ENCODE results near the gene ANKRD29. TPM values are rescaled to one million over a fixed set of nuclear protein-coding genes. Genes with fewer than 3 reads are reported as not detected.
A peak's percentile ranks its signal among the peaks of the same experiment; 100 is the strongest.

Gene ANKRD29
- total RNA-seq, 1 donor from 2014 or later, result 0.65 TPM

- Histone ChIP-seq H3K36me3 (no peaks in the 10 kb centered on the region), H4K20me1 (ENCODE audit: low read depth) (no peaks in the 10 kb centered on the region), H3K4me2 (no peak overlapping the region), H3K4me3 (no peak overlapping the region), H2AFZ (replicated peaks) (no peak overlapping the region), H3K9me3 (ENCODE audit: low read depth) (no peaks in the 10 kb centered on the region), H3K27ac (no peak overlapping the region), H3K4me1 (no peaks in the 10 kb centered on the region), H3K27me3 (no peaks in the 10 kb centered on the region), H3F3A (ENCODE audit: low read depth) (no peaks in the 10 kb centered on the region), H3K9ac (no peak overlapping the region), H3K79me2 (ENCODE audit: low read depth) (no peaks in the 10 kb centered on the region)
- DNase-seq (ENCODE audit: low spot score), result no peak
- peaks cover 2% of the 10 kb centered on the region for H3K27me3 Mint-ChIP-seq (ENCODE audit: insufficient read depth, low read depth)
- no peak overlapping the region for H3K27ac Mint-ChIP-seq
- H3K36me3 Mint-ChIP-seq, result no peaks in the 10 kb centered on the region
- H3K9me3 Mint-ChIP-seq, result no peaks in the 10 kb centered on the region
- H3K4me3 Mint-ChIP-seq, result no peak overlapping the region
- TF ChIP-seq CTCF (IDR thresholded peaks at IDR 0.05) (no peak), EZH2phosphoT487 (IDR thresholded peaks at IDR 0.05) (no peak), EZH2 (IDR thresholded peaks at IDR 0.05) (no peak)
- H3K4me1 Mint-ChIP-seq, result no peaks in the 10 kb centered on the region
Measured at GRCh38 chr18:23703987-23704384, 41.3 kb upstream of the ANKRD29 start.

- no peaks in the 10 kb centered on the region for H3K4me1 ChIP-seq
- H3K27me3 Mint-ChIP-seq (ENCODE audit: insufficient read depth, low read depth), result peaks cover 2% of the 10 kb centered on the region
- DNase-seq (ENCODE audit: low spot score), result peak; percentile 49
- TF ChIP-seq CTCF (IDR thresholded peaks at IDR 0.05), result peak; percentile 56
- TF ChIP-seq EZH2phosphoT487 (IDR thresholded peaks at IDR 0.05), result no peak
- H3K27ac ChIP-seq, result no peak overlapping the region
- no peaks in the 10 kb centered on the region for H3K36me3 ChIP-seq
- no peaks in the 10 kb centered on the region for H3K9me3 Mint-ChIP-seq
- no peaks in the 10 kb centered on the region for H4K20me1 ChIP-seq (ENCODE audit: low read depth)
- no peak overlapping the region for H3K4me3 Mint-ChIP-seq
- no peak overlapping the region for H3K9ac ChIP-seq
- no peak overlapping the region for H2AFZ ChIP-seq (replicated peaks)
- no peak overlapping the region for H3K4me3 ChIP-seq
- no peaks in the 10 kb centered on the region for H3K9me3 ChIP-seq (ENCODE audit: low read depth)
- no peaks in the 10 kb centered on the region for H3F3A ChIP-seq (ENCODE audit: low read depth)
- H3K4me2 ChIP-seq, result no peak overlapping the region
- no peaks in the 10 kb centered on the region for H3K27me3 ChIP-seq
- H3K4me1 Mint-ChIP-seq, result no peaks in the 10 kb centered on the region
- no peak overlapping the region for H3K27ac Mint-ChIP-seq
- no peaks in the 10 kb centered on the region for H3K36me3 Mint-ChIP-seq
- H3K79me2 ChIP-seq (ENCODE audit: low read depth), result no peaks in the 10 kb centered on the region
Measured at GRCh38 chr18:23703057-23703986, 40.6 kb upstream of the ANKRD29 start.

GRCh38 chr18:23702606-23703005 is 39.9 kb upstream of the ANKRD29 start:
- no peak overlapping the region for H2AFZ ChIP-seq (replicated peaks)
- no peak overlapping the region for H3K4me3 Mint-ChIP-seq
- no peaks in the 10 kb centered on the region for H3K27me3 ChIP-seq
- no peaks in the 10 kb centered on the region for H3F3A ChIP-seq (ENCODE audit: low read depth)
- no peaks in the 10 kb centered on the region for H3K36me3 ChIP-seq
- H3K9ac ChIP-seq, result no peak overlapping the region
- no peak overlapping the region for H3K4me3 ChIP-seq
- no peaks in the 10 kb centered on the region for H3K79me2 ChIP-seq (ENCODE audit: low read depth)
- TF ChIP-seq EZH2phosphoT487 (IDR thresholded peaks at IDR 0.05) (no peak), CTCF (IDR thresholded peaks at IDR 0.05) (no peak), EZH2 (IDR thresholded peaks at IDR 0.05) (no peak)
- H3K36me3 Mint-ChIP-seq, result no peaks in the 10 kb centered on the region
- H3K27me3 Mint-ChIP-seq (ENCODE audit: insufficient read depth, low read depth), result peaks cover 2% of the 10 kb centered on the region
- no peaks in the 10 kb centered on the region for H3K4me1 Mint-ChIP-seq
- H4K20me1 ChIP-seq (ENCODE audit: low read depth), result no peaks in the 10 kb centered on the region
- no peaks in the 10 kb centered on the region for H3K9me3 Mint-ChIP-seq
- no peak for DNase-seq (ENCODE audit: low spot score)
- H3K4me1 ChIP-seq, result no peaks in the 10 kb centered on the region
- H3K27ac ChIP-seq, result no peak overlapping the region
- no peak overlapping the region for H3K4me2 ChIP-seq
- no peak overlapping the region for H3K27ac Mint-ChIP-seq
- no peaks in the 10 kb centered on the region for H3K9me3 ChIP-seq (ENCODE audit: low read depth)

Data from neural progenitor cell (in vitro differentiated cells).